Activated T-helper 17 cell treated with anti-CD3 and anti-CD28 coated beads, Interleukin-2, amount 50 U/mL, for 72 hours (primary cell): Measurements from ENCODE around the gene SPATA4. TPM values are rescaled to one million over a fixed set of nuclear protein-coding genes. Genes with fewer than 3 reads are reported as not detected.
"Not testable (repeated sequence)": the region's sequence is repeated elsewhere in the genome, so short reads cannot be mapped to it uniquely, and the experiment has no call there.

Experiments used
- ATAC-seq: fragments of 150-1000 bp; cut with Tn5 transposase; replicated peaks from 2 replicates; pipeline ENCODE4 v1.10.0; 2021; ENCODE audit warnings: mild to moderate bottlenecking, moderate library complexity
- H3K27ac Mint-ChIP-seq: one replicate; pipeline ENCODE4 v1.8.0; 2022; ENCODE audit warnings: mixed read lengths
- H3K27me3 Mint-ChIP-seq: one replicate; pipeline ENCODE4 v1.8.0; 2022; ENCODE audit warnings: mixed read lengths
- H3K36me3 Mint-ChIP-seq: one replicate; pipeline ENCODE4 v1.8.0; 2022; ENCODE audit warnings: low read depth, mild to moderate bottlenecking, mixed read lengths
- H3K4me1 Mint-ChIP-seq: one replicate; pipeline ENCODE4 v1.8.0; 2022; ENCODE audit warnings: mixed read lengths
- H3K4me3 Mint-ChIP-seq: one replicate; pipeline ENCODE4 v1.8.0; 2022; ENCODE audit warnings: mild to moderate bottlenecking, mixed read lengths
- H3K9me3 Mint-ChIP-seq: one replicate; pipeline ENCODE4 v1.8.0; 2022; ENCODE audit warnings: mixed read lengths
- total RNA-seq, 2 donors: library from RNA; stranded (reverse); gene quantifications; one replicate each; pipeline ENCODE4 v1.2.3, GENCODE V29; 2022

Gene SPATA4
- total RNA-seq = not detected

DNA sequence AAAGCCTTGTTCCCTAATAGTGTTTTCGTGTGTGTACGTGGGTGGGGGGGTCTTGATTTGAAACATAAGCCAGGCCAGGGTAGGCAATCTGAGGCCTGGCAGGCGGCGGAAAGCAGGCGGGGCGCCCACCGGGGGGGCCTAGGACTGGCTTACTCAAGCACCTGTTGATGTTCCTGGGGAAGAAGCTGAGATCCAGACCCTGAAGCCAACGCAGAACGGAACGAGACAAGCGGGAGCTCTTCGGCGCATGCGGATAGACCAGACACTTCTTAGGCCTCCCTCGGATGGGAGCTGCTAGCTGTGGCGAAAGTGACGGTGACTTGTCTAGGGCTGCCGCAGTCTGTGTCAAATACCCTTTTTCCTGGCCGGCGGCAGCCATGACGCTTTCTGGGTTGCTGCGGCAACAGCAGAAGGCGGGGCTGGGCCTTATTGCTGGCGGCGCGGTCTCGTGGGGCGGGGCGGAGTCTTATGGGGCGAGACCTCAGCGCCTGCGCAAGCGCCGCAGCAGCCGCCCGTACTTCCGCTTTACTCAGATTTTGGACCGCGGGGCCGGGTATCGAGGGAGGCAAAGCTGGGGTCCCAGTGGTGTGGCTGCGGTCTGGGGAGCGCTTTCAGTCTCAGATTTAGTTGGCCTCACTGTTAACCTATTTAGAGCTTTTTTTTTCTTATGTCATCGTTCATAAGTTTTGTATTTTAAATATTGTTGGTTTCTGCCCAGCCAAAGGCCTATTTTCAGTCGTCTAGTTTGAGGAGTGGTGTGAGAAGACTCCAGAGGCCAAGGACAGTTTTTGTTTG is at the start of gene SPATA4:
Gene SPATA4, minus strand, starts transcription at position 402 of the 795 bp plus-strand sequence. Its CDS starts 23 bp downstream, at position 379.
- Mint-ChIP-seq H3K4me3 (peak within 1 kb of the TSS; percentile 84), H3K4me1 (peaks cover 16% of the 10 kb centered on the region), H3K27ac (peak within 1 kb of the TSS; percentile 94), H3K36me3 (peaks cover 6% of the 10 kb centered on the region), H3K27me3 (peaks cover 11% of the 10 kb centered on the region), H3K9me3 (no peaks in the 10 kb centered on the region)
- peak; percentile 83 for ATAC-seq

GRCh38 chr4:176242764-176243347 is 47.5 kb upstream of the SPATA4 start:
- Mint-ChIP-seq H3K4me3 (no peak overlapping the region), H3K27ac (no peak overlapping the region), H3K27me3 (peaks cover 8% of the 10 kb centered on the region), H3K4me1 (no peaks in the 10 kb centered on the region), H3K36me3 (no peaks in the 10 kb centered on the region), H3K9me3 (no peaks in the 10 kb centered on the region)
- ATAC-seq = no peak

GRCh38 chr4:176241703-176242102 is 46.3 kb upstream of the SPATA4 start:
- H3K4me1 Mint-ChIP-seq = no peaks in the 10 kb centered on the region
- H3K27me3 Mint-ChIP-seq = peaks cover 8% of the 10 kb centered on the region
- no peak for ATAC-seq
- no peaks in the 10 kb centered on the region for H3K36me3 Mint-ChIP-seq
- no peak overlapping the region for H3K27ac Mint-ChIP-seq
- H3K9me3 Mint-ChIP-seq = no peaks in the 10 kb centered on the region
- H3K4me3 Mint-ChIP-seq = no peak overlapping the region

GRCh38 chr4:176238826-176239225 is 43.4 kb upstream of the SPATA4 start:
- no peaks in the 10 kb centered on the region for H3K9me3 Mint-ChIP-seq
- H3K36me3 Mint-ChIP-seq = no peaks in the 10 kb centered on the region
- H3K27ac Mint-ChIP-seq = no peak overlapping the region
- no peak overlapping the region for H3K4me3 Mint-ChIP-seq
- no peak for ATAC-seq
- peaks cover 10% of the 10 kb centered on the region for H3K27me3 Mint-ChIP-seq
- H3K4me1 Mint-ChIP-seq = no peaks in the 10 kb centered on the region

GRCh38 chr4:176238157-176238610 is 42.8 kb upstream of the SPATA4 start:
- ATAC-seq = no peak
- no peak overlapping the region for H3K4me3 Mint-ChIP-seq
- H3K4me1 Mint-ChIP-seq = no peaks in the 10 kb centered on the region
- H3K27me3 Mint-ChIP-seq = peaks cover 17% of the 10 kb centered on the region
- no peaks in the 10 kb centered on the region for H3K36me3 Mint-ChIP-seq
- no peak overlapping the region for H3K27ac Mint-ChIP-seq
- no peaks in the 10 kb centered on the region for H3K9me3 Mint-ChIP-seq

- Mint-ChIP-seq H3K27ac (no peak overlapping the region), H3K4me1 (no peaks in the 10 kb centered on the region), H3K4me3 (no peak overlapping the region), H3K9me3 (no peaks in the 10 kb centered on the region), H3K36me3 (no peaks in the 10 kb centered on the region), H3K27me3 (peaks cover 22% of the 10 kb centered on the region)
- no peak for ATAC-seq
These were observed 41.6 kb upstream of the SPATA4 start for GRCh38 chr4:176236946-176237345.

DNA sequence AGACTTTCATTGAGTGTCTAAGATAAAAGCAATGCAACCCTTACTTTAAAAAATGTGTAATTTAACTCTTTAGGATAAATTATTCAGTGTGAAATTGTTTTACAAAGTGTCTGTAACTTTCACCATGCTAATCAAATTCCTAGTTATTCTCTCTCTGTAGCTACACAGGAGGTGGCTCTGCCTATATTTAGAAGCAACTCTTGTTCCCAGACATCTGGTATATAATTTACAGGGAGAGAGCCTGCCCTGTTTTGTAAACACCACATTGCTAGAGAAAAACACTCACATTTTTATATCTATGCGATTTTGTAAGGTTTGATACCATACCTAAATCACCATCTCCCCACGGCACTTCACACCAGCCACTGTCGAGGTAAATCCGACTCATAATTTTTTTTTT is 35.5 kb upstream of the SPATA4 start:
- no peaks in the 10 kb centered on the region for H3K4me1 Mint-ChIP-seq
- no peak overlapping the region for H3K4me3 Mint-ChIP-seq
- no peaks in the 10 kb centered on the region for H3K9me3 Mint-ChIP-seq
- no peak for ATAC-seq
- no peak overlapping the region for H3K27ac Mint-ChIP-seq
- H3K36me3 Mint-ChIP-seq = no peaks in the 10 kb centered on the region
- H3K27me3 Mint-ChIP-seq = peaks cover 27% of the 10 kb centered on the region

GRCh38 chr4:176229645-176230044 is 34.3 kb upstream of the SPATA4 start:
- Mint-ChIP-seq H3K9me3 (no peaks in the 10 kb centered on the region), H3K36me3 (no peaks in the 10 kb centered on the region), H3K4me3 (no peak overlapping the region), H3K4me1 (no peaks in the 10 kb centered on the region), H3K27ac (no peak overlapping the region), H3K27me3 (peaks cover 27% of the 10 kb centered on the region)
- ATAC-seq = no peak

DNA sequence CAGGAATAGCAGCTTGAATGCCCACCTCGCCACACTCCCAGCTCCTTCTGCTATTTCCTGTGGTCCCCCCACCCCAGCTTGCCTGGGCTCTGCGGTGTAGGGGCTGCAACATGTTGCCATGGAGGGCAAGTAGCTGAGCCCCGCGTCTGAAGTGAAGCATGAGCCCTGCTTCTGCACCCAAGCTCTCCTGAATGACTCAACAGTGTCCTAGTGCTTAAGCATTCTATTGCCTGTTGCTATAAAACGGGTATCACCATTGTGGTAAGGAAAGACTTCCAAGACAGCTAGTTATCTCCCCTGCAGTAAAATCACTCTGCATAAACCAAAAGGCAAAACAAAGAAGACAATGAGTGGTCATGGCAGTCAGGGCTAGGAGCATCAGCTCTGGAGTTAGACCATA is 31.4 kb upstream of the SPATA4 start:
- Mint-ChIP-seq H3K4me3 (no peak overlapping the region), H3K27me3 (peaks cover 7% of the 10 kb centered on the region), H3K9me3 (no peaks in the 10 kb centered on the region), H3K27ac (no peak overlapping the region), H3K36me3 (no peaks in the 10 kb centered on the region), H3K4me1 (no peaks in the 10 kb centered on the region)
- no peak for ATAC-seq

DNA sequence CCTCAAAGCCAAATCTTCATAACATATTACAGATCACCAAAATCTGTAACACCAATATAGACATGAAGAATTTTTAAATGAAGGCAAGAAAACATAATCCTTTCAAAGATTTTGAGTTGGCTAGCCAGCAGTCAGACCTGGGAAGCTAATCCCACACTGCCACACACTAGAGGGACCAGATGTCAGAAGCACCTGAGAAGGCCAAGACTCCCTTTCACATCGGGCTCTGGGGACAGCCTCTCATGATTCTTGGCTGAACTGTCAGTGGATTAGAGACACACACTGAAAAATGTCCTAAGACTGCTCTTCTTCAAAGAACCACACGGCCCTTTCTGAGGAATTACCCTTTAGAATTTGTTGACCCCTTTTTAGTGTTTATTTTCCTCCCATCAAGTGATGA is 28.2 kb upstream of the SPATA4 start:
- no peak for ATAC-seq
- H3K4me3 Mint-ChIP-seq = no peak overlapping the region
- H3K36me3 Mint-ChIP-seq = no peaks in the 10 kb centered on the region
- no peaks in the 10 kb centered on the region for H3K4me1 Mint-ChIP-seq
- no peaks in the 10 kb centered on the region for H3K9me3 Mint-ChIP-seq
- peaks cover 8% of the 10 kb centered on the region for H3K27me3 Mint-ChIP-seq
- H3K27ac Mint-ChIP-seq = no peak overlapping the region

DNA sequence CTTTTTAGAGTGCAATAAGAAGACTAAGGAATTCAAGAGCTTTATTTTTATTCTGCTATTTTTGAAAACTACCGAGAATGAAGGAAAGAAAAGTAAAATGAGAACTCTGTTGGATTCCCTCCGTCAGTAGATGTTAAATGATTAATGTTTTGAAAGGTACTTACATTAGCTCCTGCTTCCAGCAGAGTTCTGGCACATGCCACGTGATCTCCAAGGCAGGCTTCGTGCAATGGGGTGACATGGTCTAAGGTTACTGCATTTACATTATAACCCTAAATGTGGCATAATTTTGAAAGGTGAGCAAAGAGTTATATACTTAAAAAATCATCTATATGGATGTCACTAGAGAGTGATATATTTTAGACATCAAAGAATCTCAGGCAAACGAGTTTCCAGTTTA is 26.8 kb upstream of the SPATA4 start:
- no peaks in the 10 kb centered on the region for H3K36me3 Mint-ChIP-seq
- H3K27me3 Mint-ChIP-seq = peaks cover 8% of the 10 kb centered on the region
- no peak overlapping the region for H3K4me3 Mint-ChIP-seq
- H3K4me1 Mint-ChIP-seq = no peaks in the 10 kb centered on the region
- H3K9me3 Mint-ChIP-seq = no peaks in the 10 kb centered on the region
- ATAC-seq = no peak
- H3K27ac Mint-ChIP-seq = no peak overlapping the region

GRCh38 chr4:176217510-176217909 is 22.1 kb upstream of the SPATA4 start:
- Mint-ChIP-seq H3K27me3 (peaks cover 6% of the 10 kb centered on the region), H3K4me3 (no peak overlapping the region), H3K36me3 (no peaks in the 10 kb centered on the region), H3K4me1 (no peaks in the 10 kb centered on the region), H3K27ac (no peak overlapping the region), H3K9me3 (no peaks in the 10 kb centered on the region)
- no peak for ATAC-seq

- H3K9me3 Mint-ChIP-seq, H3K4me1 Mint-ChIP-seq, H3K4me3 Mint-ChIP-seq, H3K27ac Mint-ChIP-seq, ATAC-seq, H3K36me3 Mint-ChIP-seq: not testable (repeated sequence)
- H3K27me3 Mint-ChIP-seq = peaks cover 19% of the 10 kb centered on the region
These were observed 17.0 kb upstream of the SPATA4 start for GRCh38 chr4:176212351-176212750.

DNA sequence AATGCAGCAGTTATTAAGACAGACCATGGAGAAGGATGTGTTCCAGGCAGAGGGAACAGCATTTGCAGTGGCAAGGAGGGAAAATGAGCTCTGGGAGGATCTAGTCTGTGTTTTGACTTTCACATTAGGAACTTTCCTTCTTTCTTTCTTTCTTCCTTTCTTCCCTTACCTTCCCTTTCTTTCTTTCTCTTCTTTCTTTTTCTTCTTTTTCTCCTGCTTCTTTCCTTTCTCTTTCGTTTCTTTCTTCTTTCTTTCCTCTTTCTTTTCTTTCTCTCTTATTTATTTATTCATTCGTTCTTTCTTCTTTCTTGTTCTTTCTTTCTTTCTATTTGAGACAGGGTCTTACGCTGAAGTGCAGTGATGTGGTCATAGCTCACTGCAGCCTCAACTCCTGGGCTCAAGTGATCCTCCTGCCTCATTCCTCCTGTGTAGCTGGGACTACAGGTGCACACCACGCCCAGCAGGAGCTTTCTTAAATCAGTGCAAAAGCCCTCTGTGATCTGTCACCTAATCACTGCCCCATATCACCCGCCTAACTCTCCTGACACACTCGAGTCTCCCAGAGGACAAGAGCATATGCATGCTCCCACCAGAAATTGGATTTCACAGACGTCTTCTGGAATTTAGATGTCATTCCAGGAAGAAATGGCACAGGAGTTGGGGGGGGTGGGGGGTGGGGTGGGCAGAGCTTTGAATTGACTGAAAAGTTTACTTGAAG is 15.4 kb upstream of the SPATA4 start:
- H3K27me3 Mint-ChIP-seq = peaks cover 29% of the 10 kb centered on the region
- no peak overlapping the region for H3K4me3 Mint-ChIP-seq
- no peaks in the 10 kb centered on the region for H3K4me1 Mint-ChIP-seq
- H3K27ac Mint-ChIP-seq = no peak overlapping the region
- no peak for ATAC-seq
- H3K36me3 Mint-ChIP-seq = no peaks in the 10 kb centered on the region
- H3K9me3 Mint-ChIP-seq = no peaks in the 10 kb centered on the region

DNA sequence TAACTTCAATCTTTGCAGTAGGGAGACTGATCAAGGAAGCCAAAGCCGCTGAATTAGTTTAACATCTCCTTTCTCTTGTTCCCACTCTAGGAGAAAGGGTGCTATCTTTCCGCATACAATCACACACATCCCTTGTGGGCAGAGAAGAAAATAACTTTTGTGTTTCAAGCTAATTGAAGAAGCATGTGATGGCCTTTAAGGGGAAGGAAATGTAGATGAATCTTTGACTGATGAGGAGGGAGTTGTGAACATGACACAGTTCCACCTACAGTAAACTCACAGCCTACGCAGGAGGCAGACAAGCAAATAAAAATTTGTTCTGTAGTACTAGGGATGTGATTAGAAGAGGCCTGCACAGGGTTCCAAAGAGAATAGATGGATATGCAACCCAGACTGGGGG is 14.7 kb upstream of the SPATA4 start:
- Mint-ChIP-seq H3K27me3 (peaks cover 35% of the 10 kb centered on the region), H3K36me3 (no peaks in the 10 kb centered on the region), H3K9me3 (no peaks in the 10 kb centered on the region), H3K4me3 (no peak overlapping the region), H3K27ac (no peak overlapping the region), H3K4me1 (no peaks in the 10 kb centered on the region)
- no peak for ATAC-seq
